GM18870 (cell line): ENCODE measurements around the gene COA4.
"Not testable (repeated sequence)": the region's sequence is repeated elsewhere in the genome, so short reads cannot be mapped to it uniquely, and the experiment has no call there.

ENCODE experiments used
- ATAC-seq: cut with Tn5 transposase; IDR thresholded peaks from one replicate; pipeline ENCODE4 v1.9.1; 2021; ENCODE audit warnings: moderate library complexity; ENCODE audit not compliant: unreplicated experiment

The COA4 gene

DNA sequence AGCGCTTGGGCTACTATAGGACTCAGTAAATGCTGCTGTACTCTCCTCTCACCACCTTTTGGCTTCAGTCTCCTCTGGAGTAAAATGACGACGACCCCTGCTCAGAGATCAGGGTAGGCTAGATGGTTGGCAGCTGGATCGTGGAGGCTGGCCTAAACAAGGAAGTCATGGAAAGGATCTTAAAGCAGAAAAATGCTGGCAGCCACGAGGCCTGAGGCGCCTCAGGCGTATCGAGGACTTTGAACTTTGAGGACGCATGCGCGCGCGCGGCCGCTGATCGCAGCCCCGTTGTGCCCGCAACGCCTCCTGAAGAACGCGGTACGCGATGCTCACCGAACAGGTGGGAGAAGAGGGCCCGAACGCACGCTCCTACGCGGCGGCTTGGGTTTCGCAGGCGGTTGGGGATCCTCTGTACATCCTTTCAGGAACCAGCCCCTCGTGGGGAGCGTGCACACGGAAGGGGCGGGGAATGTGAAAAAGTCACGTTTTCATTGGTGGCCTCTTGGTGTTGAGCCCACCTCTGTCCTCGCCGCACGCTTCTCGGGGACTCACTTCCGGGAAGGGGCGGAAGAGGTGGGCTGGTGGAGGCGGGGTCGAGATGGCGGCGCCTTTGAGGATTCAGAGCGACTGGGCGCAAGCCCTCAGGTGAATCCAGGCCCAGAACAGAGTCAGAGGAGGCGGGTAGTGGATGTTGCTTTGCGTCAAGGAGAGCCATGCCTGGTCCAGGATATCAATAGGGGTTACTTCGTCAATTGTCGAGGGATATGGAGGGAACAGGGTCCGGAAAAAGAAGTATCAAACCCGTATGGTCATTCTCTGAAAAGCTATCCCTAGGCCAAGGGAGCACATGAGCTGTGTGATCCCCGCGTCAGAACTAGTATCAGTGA is at the start of gene COA4, which contains the start of gene PAAF1:
TSS of gene COA4 (minus strand) at position 423 of the 887 bp plus-strand sequence. CDS start 3,468 bp downstream, outside the sequence.
TSS of gene PAAF1 (plus strand) at position 576 of the 887 bp plus-strand sequence. CDS start at position 599, 23 bp downstream.
- peak; percentile 94 for ATAC-seq

DNA sequence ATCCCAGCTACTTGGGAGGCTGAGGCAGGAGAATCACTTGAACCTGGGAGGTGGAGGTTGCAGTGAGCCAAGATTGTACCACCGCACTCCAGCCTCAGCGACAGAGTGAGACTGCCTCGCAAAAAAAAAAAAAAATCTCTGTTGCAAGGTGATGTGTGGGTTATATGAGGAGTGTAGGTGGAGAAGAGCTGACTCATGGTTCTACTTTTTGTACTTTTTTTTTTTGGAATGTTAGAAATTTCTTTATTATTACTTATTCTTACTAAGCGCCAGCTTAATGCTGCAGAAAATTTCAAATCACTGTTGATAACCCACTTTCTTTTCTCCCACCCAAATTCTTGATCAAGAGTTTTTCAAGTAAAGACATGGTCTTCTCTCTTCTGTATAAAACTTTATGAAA is 44.5 kb upstream of the COA4 start:
- no peak for ATAC-seq

DNA sequence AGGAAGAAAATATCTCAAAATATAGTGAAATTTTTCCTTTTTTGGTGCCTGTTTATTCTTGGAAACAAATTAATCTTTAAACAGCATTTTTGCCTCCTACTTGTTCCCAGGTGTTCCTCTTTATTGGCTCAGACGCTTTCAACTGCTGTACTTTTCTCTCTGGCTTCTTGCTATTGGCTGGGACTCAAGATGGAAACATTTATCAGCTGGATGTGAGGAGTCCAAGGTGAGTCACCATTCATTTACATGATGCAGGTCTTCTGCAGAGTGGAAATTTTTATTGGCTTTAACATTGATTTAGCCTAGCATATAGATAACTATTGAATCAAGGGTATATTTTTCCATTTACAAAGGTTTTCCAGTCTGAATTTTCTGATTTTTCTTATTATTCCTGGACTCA is 39.8 kb upstream of the COA4 start:
- ATAC-seq: no peak

DNA sequence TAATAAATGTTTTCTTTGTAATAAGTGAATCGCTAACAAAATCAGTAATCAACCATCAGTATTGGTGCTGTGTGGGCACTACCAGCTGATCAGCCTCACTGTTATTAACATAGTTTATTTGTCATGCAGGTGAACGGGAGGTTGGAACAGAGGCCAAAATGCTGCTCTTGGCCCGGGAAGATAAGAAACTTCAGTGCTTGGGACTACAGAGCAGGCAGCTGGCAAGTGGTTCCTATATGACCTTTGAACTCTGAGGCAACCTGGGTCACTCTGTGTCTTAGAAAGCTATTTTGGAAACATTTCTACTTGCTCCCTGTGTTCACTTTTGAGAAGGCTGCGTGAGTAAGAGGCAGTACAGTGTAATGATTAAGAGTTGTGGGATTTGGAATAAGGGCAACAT is 37.6 kb upstream of the COA4 start:
- ATAC-seq: no peak

DNA sequence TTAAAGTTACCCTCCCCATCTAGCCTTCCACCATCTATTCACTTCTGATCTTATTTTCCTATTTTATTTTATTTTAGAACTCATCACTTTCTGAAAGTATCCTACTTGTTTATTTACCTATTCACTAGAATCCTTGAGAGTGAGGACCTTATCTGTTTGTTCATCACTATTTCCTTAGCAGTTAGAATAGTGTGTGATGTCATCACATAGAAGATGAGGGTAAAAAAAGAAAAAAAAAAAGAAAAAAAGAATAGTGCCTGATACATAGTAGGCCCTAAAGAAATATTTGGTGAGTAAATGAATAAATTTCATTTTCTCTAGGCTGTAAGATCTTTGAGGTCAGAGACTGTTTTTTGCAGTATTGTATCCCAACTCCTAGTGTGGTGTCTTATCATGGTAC is 36.8 kb upstream of the COA4 start:
- no peak for ATAC-seq

DNA sequence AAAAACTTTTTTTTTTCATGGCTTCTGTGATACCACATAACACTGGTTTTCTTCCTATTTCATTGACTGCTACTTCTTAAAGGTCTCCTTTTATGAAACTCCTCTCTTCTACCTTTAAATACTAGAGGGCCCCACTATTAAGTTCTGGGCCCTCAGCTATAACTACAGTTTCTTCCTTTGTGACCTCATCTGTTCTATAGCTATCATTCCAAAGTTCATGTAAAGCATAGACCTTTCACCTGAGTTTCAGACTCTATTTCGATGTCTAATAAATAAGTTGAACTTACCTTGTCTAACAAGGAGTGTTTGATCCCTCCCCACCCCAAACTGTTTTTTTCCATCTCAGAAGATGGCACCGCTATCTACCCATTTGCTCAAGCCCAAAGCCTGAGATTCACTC is 35.4 kb upstream of the COA4 start:
- ATAC-seq: no peak

DNA sequence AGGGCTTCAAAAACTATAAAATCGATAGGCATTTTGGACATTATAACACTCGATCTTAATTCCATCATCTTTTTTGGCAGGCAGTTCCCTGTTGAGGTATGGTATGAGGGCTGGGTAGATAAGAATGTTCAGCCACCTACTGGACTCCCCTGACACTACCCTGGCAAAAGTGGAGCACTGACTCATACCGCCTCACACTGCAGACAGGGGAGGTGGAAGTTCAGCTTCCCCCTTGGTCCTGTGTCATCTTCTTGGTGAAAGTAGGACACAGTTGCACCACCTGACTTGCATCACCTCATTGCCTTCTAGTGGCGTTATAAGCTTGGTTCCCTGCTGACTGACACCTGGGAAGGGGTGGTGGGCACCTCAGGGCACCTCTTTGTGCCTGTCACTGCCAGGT is 30.5 kb upstream of the COA4 start:
- ATAC-seq: no peak

DNA sequence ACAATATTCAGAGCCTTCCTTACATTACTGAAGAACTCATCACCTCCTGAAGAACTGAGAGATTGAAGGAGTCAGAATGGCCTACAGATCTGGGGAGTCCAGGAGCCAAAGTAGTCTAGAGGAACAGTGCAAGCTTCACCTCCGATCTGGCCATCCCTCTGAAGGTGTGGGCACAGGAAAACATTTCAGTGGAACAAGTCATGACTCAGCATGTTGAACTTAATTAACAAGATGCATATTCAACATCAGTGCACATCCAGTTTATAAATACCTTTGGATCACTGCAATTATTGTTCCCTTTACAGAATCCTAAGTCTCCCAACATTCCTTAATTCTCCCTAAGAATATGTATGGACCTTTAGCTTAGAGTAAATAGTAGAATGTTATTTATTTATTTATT is 25.7 kb upstream of the COA4 start:
- no peak for ATAC-seq

DNA sequence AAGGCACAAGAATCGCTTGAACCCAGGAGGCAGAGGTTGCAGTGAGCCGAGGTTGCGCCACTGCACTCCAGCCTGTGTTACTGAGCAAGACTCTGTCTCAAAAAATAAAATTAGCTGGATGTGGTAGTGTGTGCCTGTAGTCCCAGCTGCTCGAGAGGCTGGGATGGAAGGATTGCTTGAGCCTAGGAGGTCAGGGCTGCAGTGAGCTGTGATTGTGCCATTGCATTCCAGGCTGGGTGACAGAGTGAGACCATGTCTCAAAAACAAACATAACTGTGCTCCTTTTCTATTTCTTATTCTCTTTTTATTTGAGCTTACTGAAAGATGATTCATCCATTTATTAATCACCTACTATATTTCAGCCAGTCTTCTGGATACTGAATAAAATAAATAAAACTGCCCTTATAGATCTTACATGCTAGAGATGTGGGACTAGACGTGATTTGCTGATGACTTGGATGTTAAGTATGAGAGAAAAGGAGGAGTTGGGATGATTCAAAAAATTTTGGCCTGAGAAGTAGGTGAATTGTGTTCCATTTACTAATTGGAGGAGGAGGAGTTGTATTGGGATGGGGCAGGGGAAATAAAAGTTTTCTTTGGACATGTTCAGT is 18.2 kb upstream of the COA4 start:
- no peak for ATAC-seq

DNA sequence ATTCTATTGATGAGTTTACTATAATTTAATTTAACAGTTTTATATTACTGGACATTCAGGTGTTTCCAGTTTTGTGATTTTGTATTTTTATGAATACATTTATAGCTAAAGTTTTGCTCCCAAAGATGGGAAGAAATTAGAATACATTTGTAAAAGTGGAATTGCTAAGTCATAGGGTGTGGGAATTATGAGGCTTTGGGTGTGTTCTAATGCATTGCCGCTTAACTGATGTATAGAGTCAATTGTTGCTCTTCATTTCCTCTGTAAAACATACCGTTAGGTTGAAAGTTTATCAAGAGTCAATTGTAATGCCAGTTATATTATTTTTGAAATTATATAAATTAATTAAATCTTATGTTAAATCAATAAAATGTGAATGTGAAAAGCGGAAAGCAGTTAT is 16.4 kb upstream of the COA4 start:
- ATAC-seq: no peak

DNA sequence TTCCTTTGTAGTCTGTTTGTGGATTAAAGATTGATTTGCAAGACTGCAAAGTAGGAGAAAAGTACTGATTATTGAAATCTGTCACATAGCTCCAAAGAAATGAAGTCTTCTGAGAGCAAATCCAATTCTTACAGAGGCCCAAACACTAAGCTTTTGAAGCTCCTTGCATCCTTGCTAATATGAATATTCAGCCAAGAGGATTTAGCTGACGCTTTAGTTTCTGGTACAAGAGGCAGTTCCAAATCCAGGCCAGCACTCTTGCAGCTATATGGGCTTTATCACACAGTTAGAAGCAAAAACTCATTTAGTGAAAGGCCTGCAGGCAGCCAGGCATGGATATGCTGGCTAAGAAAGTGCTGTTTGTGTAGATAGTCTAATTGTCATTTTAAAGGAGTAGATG is 12.9 kb upstream of the COA4 start:
- no peak for ATAC-seq

DNA sequence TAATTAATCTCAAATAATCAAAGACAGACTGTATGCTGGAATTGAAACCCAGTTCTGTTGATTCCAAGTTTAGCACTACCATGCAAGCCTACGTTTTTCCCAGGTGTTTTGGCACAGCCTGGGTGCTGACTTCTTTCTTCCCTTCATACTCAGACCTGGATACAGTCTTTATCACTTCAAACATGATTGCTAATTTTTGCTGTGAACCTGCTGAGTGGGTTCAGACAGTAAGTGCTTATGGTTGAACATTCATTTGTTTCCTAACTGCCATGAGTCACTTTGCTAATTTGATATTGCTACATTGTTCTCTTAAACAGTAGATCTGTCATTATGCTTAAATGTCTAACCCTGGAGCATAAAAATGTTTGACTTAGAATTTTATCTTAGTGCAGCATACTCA is 12.4 kb upstream of the COA4 start:
- ATAC-seq: no peak

DNA sequence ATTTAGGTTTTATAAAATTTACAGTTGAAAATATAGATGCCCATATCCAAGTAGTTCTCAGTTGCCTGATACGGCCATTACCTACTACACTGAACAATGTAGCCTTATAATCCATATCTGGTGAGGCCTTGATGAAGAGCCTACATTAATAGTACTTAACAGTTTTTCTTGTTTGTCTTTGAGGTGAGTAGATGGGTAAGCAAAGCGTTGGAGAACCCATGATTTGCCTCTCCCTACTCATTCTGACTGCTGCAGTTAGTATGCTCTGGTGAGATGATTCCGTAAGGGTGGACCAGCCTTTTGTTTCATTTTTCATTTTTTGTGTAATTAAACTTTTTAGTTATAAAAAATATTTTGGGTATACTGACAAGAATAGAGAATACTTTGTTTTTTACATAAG is 11.6 kb upstream of the COA4 start:
- no peak for ATAC-seq

DNA sequence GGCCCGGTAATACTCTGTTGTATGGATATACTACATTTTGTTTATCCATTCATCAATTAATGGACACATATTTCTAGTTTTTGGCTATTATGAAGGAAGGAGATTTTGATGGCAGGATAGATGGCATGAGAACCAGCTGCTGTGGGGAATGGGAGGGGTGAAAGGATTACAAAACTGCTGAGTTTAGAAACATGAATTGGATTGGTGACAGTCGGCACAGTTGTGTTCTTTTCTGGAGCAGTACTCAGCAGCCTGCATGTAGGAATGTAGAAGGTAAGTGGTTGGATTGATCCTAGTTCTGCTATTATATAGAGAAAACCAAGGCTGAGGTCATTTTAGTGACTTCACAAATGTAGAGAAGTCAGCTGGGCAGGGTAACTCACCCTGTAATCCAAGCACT is 7.2 kb upstream of the COA4 start:
- ATAC-seq: no peak

DNA sequence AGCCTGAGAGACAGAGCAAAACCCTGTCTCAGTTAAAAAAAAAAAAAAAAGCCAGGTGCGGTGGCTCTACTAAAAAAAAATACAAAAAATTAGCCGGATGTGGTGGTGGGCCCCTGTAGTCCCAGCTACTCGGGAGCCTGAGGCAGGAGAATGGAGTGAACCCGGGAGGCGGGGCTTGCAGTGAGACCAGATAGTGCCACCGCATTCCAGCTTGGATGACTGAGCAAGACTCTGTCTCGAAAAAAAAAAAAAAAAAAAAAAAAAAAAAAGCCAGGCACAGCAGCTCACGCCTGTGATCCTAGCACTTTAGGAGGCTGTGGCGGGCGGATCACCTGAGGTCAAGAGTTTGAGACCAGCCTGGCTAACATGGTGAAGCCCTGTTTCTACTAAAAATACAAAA is 3.8 kb upstream of the COA4 start:
- ATAC-seq: not testable (repeated sequence)

DNA sequence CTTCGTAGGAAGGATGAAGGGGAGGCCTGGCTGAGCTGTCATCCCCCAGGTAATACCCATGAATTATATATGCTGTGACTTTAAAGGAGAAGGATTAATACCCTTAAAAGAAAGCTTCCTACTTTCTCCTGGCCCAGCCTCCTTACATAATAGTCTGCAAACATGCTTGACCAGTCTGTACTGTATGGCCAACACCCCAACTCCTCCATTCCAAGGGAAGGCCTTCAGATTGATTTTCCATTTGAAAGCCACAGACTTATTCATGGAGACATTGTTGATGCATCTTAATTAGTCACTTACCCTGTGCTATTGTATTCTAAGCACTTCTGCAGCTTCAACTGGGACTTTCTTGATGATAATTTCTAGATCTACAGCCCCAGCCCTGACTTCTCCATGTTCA is 2.1 kb upstream of the COA4 start:
- ATAC-seq: no peak

DNA sequence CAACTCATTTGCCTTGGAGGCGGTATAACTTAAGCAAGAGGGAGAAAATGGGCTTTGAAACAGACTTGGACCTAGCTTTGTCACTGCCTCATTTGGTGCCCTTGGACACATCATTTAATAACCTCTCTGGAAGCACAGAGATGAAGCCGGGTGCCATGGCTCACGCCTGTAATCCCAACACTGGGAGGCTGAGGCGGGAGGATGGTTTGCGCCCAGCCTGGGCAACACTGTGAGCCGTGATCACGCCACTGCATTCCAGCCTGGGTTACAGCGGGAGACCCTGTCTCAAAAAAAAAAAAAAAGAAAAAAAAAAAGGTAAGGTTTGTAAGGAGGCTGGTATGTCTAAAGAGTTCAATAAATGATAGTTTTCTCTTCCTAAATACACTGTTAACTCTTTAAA is 806 bp downstream of the COA4 start:
- ATAC-seq: no peak

DNA sequence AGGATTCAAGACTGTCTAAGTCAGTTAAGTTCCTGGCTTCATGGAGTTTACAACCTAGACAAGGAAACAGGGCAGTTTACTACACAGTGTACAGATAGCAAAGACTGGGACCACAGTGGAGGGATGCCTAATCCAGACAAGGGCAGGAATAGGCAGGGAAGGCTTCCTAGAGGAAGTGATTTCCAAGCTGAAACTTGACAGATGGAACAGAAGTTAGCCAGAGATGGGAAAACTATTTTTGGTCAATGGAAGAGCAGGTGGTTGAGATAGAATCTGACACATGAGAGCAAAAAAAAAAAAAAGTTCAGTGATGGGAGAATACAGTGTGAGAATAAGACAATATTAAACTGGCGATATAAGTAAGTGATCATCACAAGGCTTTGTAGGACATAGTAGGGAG is 1.3 kb downstream of the COA4 start:
- ATAC-seq: no peak

DNA sequence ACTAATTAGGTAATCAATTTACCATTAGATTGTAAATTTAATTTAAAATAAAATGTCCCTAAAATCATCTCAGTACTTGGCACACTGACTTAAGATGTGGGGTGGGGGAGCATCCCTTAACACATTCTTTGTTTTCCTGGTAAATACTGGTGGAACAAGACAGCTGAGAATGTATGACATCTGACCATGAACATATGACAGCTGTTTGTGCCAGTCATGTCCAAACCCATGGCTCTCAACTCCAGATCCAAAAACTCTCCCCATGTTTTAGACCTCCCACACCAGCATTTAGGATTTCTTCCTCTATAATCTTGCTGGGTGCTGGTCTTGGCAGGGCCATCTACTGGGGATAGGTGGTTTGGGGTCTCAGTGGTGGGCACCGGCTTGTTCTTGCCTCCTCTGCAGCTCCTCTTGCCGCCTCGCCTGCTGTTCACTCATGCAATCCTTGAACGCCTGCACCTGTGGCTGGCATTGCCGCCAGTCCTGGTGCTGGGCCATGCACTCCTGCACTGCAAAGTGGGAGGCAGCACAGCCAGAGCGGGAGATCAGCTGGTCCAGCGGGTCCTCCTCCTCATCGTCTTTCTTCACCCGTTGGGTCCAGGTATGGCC is 3.8 kb downstream of the COA4 start:
- ATAC-seq: no peak

DNA sequence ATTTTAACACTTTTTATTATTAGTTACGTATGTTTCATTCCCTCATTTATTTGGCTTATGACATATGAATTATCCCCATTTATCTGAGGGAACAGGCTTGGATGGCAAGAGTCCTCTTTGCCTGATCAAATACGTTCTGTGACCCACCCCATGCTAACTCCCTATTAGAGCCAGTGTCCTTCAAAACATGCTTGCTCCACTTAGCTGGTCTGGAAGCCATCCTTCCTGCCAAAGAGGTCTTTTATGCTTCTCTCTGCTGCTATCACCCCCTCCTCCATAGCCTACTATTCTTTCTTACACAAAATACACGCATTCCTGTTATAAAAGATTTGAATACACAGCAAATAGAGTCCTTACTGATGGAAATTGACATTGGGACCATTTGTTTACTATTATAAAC is 6.4 kb downstream of the COA4 start:
- ATAC-seq: no peak

DNA sequence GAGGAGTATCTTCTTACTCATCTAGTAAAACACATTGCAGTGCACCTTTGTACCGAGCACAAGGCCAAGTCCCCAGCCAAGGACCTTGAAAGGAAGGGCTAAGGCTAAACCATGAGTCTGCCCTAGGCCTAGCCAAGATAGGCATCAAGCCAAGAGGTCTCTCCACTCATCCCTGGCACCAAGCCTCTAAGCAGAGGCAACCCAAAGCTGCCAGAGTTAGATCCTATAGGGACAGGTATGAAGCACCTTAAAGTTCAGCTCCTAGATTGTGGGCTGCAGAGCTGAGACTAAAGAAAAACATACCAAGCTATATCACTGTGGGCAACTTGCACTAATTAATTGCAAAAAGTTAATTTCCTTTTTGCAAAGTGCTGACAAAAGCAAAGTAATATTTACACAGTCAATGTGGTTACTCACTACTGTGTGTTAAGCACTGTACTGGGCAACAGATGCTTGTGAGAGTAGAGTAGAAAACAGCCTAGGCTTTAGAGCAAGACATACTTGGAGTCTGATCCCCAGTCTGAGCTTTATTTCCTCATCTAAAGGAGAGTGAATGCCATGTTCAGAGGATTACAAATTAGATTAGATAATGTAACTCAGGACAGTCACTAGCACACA is 7.2 kb downstream of the COA4 start:
- ATAC-seq: no peak

DNA sequence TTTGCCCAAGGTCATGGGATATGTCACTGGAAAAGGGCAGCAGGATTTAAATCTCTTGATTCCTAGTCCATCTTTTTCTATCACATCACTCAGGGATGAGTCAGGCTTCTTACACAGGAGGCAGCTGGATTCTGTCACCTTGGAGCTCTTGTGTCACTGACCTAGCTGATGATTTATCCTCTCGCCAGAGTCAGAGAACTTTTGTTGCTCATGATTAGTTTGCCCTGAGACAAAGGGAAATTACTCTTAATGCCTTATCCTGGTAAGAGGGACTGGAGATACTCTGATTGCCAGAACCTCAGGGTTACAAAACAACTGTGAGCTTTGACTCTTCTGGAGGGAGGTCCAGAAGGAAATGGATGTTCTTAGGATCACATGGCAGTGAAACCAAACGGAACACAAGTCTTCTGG is 10.1 kb downstream of the COA4 start:
- ATAC-seq: no peak
